ENCODE measurements around the gene ANKRD11.

DNA sequence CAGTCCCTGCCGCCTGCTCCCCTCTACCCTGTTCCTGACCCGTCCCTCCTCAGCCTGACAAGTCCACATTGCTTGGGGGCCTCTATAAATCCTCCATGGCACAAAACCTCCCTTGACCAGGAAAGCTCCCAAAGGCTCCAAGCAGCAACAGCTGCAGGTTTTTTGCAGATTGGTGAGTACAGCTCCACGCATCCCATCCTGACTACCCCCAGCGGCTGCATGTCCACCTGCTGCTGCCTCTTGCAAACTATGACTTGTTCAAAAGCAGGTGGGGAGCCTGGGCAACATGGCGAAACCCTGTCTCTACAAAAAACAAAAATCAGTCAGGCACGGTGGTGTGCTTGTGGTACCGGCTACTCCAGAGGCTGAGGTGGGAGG, 122.8 kb downstream of the ANKRD11 start:
- TF ChIP-seq POLR2A (IDR thresholded peaks at IDR 0.05; ENCODE audit: low read length) (no peak), GATA1 (IDR thresholded peaks at IDR 0.05; ENCODE audit: low read depth, low read length) (no peak)
